ENCODE results near the gene CHAF1A.

GRCh38 chr19:4365341-4365740 is 37.1 kb upstream of the CHAF1A start:
- peak; percentile 3 to 65 (median 37) for TF ChIP-seq POLR2AphosphoS5 (IDR thresholded peaks at IDR 0.05)
- no peak for TF ChIP-seq CTCF (IDR thresholded peaks at IDR 0.05 in 8 of 11, conservative IDR thresholded peaks at IDR 0.05 in 3 of 11)
- no peak for TF ChIP-seq POLR2A (IDR thresholded peaks at IDR 0.05)
